SKM-1 (cell line): ENCODE data around the gene ACR.

Experiments
- DNase-seq: peaks from one replicate; lab custom pipeline; 2025; ENCODE audit not compliant: unreplicated experiment; lab: John Stamatoyannopoulos, UW

ACR gene

GRCh38 chr22:50737728-50738648 is at the start of gene ACR:
TSS of gene ACR (plus strand) at chr22:50738204. CDS start at chr22:50738236, 32 bp downstream.
- DNase-seq: no peak

- no peak for DNase-seq
These were observed 49.6 kb upstream of the ACR start for GRCh38 chr22:50688448-50688847.

GRCh38 chr22:50691521-50691920 is 46.5 kb upstream of the ACR start:
- peak; percentile 41 for DNase-seq

- DNase-seq: no peak
These were observed 44.5 kb upstream of the ACR start for GRCh38 chr22:50693462-50693861.

- no peak for DNase-seq
These were observed 43.9 kb upstream of the ACR start for GRCh38 chr22:50694099-50694605.

GRCh38 chr22:50694766-50695420 is 43.1 kb upstream of the ACR start:
- no peak for DNase-seq

GRCh38 chr22:50695421-50696250 is 42.4 kb upstream of the ACR start:
- no peak for DNase-seq

GRCh38 chr22:50696251-50696798 is 41.7 kb upstream of the ACR start:
- no peak for DNase-seq

GRCh38 chr22:50696799-50697561 is 41.0 kb upstream of the ACR start:
- DNase-seq: no peak

GRCh38 chr22:50697667-50698506 is 40.1 kb upstream of the ACR start:
- no peak for DNase-seq

- DNase-seq: no peak
These were observed 39.5 kb upstream of the ACR start for GRCh38 chr22:50698546-50698945.

- DNase-seq: no peak
These were observed 38.8 kb upstream of the ACR start for GRCh38 chr22:50699001-50699755.

- DNase-seq: no peak
These were observed 38.1 kb upstream of the ACR start for GRCh38 chr22:50699756-50700386.

GRCh38 chr22:50700387-50701075 is 37.5 kb upstream of the ACR start:
- no peak for DNase-seq

GRCh38 chr22:50701076-50701419 is 37.0 kb upstream of the ACR start:
- DNase-seq: no peak

- DNase-seq: no peak
These were observed 36.4 kb upstream of the ACR start for GRCh38 chr22:50701428-50702154.

GRCh38 chr22:50702261-50702671 is 35.7 kb upstream of the ACR start:
- DNase-seq: no peak
